NT2/D1 (cell line): ENCODE data around the gene GPR156.
"Not testable (repeated sequence)": the region's sequence is repeated elsewhere in the genome, so short reads cannot be mapped to it uniquely, and the experiment has no call there.

Experiments used
- DNase-seq: peaks from one replicate; pipeline ENCODE4 v3.0.0-alpha.2; 2011; ENCODE audit warnings: low read depth, low spot score
- H3K27me3 ChIP-seq: 2 replicates; pipeline ENCODE4 v1.6.0; 2011; ENCODE audit warnings: mild to moderate bottlenecking; ENCODE audit not compliant: insufficient read length, insufficient read depth
- H3K36me3 ChIP-seq: 2 replicates; pipeline ENCODE4 v1.6.1; 2011; ENCODE audit warnings: mild to moderate bottlenecking, low read length, mixed read lengths; ENCODE audit not compliant: insufficient read depth, insufficient read length
- H3K4me1 ChIP-seq: 2 replicates; pipeline ENCODE4 v1.5.1; 2011; ENCODE audit not compliant: insufficient read depth, insufficient read length
- H3K4me3 ChIP-seq: 2 replicates; pipeline ENCODE4 v1.5.1; 2011; ENCODE audit warnings: low read depth; ENCODE audit not compliant: insufficient read length
- H3K9ac ChIP-seq: 2 replicates; pipeline ENCODE4 v1.6.0; 2011; ENCODE audit warnings: low read depth; ENCODE audit not compliant: insufficient read length
- H3K9me3 ChIP-seq: 2 replicates; pipeline ENCODE4 v1.5.1; 2011; ENCODE audit warnings: mild to moderate bottlenecking, low read length; ENCODE audit not compliant: insufficient read depth
- SUZ12 ChIP-seq: IDR thresholded peaks from 2 replicates; pipeline ENCODE4 v1.6.1; 2011; ENCODE audit not compliant: insufficient read length, insufficient read depth; ENCODE audit errors: extremely low read depth
- YY1 ChIP-seq: IDR thresholded peaks from 2 replicates; pipeline ENCODE4 v1.6.1; 2011; ENCODE audit not compliant: insufficient read length, insufficient read depth
- ZNF274 ChIP-seq: IDR thresholded peaks from 2 replicates; pipeline ENCODE4 v1.6.1; 2011; ENCODE audit warnings: mild to moderate bottlenecking, low read depth, low read length

Gene GPR156

DNA sequence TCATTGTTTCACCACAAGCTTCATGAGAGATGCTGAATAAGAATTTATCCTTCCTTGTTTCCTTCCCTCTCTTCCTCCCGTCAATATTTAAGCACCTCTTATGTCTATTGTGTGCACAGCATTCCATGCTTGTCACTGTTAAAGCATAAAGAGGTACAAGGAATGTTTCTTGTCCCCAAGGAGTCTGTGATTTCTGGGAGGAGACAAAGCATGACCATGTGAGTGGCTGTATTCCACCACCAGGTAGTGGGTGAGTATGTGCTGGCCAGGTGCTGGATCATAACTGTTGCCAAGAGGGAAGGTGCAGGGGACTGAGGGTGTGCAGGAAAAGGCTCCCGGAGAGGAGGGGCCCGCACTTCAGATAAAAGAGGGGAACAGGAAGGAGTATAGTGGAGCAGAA lies 127.9 kb downstream of the GPR156 start:
- Histone ChIP-seq H3K9ac (no peak overlapping the region), H3K4me1 (no peaks in the 10 kb centered on the region), H3K9me3 (peaks cover 24% of the 10 kb centered on the region), H3K36me3 (no peaks in the 10 kb centered on the region), H3K27me3 (no peaks in the 10 kb centered on the region), H3K4me3 (no peak overlapping the region)
- TF ChIP-seq YY1: no peak
- TF ChIP-seq ZNF274: no peak
- no peak for TF ChIP-seq SUZ12
- DNase-seq: no peak

DNA sequence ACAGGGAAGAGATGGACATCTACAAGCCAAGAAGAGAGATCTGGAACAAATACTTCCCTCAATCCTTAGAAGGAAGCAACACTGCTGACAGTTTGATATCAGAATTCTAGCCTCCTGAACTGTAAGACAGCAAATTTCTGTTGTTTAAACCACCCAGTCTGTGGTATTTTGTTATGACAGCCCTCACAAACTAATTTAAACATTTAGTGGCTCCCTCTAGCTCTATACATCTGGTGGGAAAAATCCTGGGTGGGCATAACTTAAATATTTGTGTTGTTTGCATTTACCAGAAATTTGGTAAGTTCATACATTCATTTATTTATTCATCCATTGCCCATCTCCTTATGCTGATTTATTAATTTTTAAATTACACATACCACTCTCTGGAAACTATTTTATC lies 128.3 kb downstream of the GPR156 start:
- no peak for TF ChIP-seq SUZ12
- TF ChIP-seq YY1: no peak
- TF ChIP-seq ZNF274: no peak
- Histone ChIP-seq H3K4me3 (no peak overlapping the region), H3K4me1 (no peaks in the 10 kb centered on the region), H3K27me3 (no peaks in the 10 kb centered on the region), H3K9ac (no peak overlapping the region), H3K36me3 (no peaks in the 10 kb centered on the region), H3K9me3 (peaks cover 24% of the 10 kb centered on the region)
- DNase-seq: no peak

DNA sequence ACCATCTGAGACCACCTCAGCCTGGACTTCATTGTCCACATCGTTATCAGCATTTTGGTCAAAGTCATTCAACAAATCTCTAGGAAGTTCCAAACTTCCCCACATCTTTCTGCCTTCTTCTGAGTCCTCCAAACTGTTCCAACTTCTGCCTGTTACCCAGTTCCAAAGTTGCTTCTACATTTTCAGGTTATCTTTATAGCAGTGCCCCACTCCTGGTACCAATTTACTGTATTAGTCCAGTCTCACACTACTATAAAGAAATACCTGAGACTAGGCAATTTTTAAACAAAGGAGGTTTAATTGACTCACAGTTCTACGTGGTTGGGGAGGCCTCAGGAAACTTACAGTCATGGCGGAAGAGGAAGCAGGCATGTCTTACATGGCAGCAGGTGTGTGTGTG lies 129.3 kb downstream of the GPR156 start:
- H3K4me1 ChIP-seq, H3K36me3 ChIP-seq, H3K4me3 ChIP-seq: not testable (repeated sequence)

DNA sequence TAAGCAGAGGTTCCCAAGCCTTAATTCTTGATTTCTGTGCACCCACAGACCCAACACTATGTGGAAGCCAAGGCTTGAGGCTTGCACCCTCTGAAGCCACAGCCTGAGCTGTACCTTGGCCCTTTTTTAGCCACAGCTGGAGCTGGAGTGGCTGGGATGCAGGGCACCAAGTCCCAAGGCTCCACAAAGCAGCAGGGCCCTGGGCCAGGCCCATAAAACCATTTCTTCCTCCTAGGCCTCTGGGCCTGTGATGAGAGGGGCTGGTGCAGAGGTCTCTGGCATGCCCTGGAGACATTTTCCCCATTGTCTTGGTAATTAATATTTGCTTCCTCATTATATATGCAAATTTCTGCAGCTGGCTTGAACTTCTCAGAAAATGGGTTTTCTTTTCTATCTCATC lies 129.9 kb downstream of the GPR156 start:
- no peaks in the 10 kb centered on the region for H3K4me1 ChIP-seq
- no peaks in the 10 kb centered on the region for H3K36me3 ChIP-seq
- H3K9me3 ChIP-seq: peaks cover 24% of the 10 kb centered on the region
- DNase-seq: no peak
- TF ChIP-seq ZNF274 (no peak), SUZ12 (no peak), YY1 (no peak)
- H3K4me3 ChIP-seq: no peak overlapping the region
- H3K9ac ChIP-seq: no peak overlapping the region
- no peaks in the 10 kb centered on the region for H3K27me3 ChIP-seq

More for the DNA sequence above, 129.3 kb downstream of the GPR156 start:
- H3K27me3 ChIP-seq, H3K9ac ChIP-seq, DNase-seq: not testable (repeated sequence)
- peaks cover 24% of the 10 kb centered on the region for H3K9me3 ChIP-seq

DNA sequence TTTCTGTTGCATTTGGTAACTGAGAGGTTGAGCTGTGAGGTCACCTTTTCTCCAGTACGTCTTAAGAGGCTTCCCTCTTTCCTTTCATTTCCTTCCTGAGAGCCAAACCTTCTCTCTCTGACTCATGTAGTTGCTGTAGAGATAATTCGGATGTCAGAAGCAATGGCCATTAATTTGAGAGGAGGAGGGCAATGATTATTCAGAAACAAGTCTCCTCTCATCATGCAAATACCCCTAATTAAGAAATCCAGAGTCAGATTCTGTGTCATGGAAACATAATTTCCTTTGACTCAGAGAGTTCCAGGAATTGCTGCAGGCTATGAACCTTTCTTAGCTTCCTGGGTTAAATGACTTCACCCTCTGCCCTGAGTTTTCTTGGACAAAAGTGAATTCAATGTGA lies 131.7 kb downstream of the GPR156 start:
- Histone ChIP-seq H3K4me3 (no peak overlapping the region), H3K36me3 (no peaks in the 10 kb centered on the region), H3K9me3 (peaks cover 24% of the 10 kb centered on the region), H3K9ac (no peak overlapping the region), H3K4me1 (no peaks in the 10 kb centered on the region), H3K27me3 (no peaks in the 10 kb centered on the region)
- DNase-seq: no peak
- no peak for TF ChIP-seq ZNF274
- TF ChIP-seq SUZ12: no peak

DNA sequence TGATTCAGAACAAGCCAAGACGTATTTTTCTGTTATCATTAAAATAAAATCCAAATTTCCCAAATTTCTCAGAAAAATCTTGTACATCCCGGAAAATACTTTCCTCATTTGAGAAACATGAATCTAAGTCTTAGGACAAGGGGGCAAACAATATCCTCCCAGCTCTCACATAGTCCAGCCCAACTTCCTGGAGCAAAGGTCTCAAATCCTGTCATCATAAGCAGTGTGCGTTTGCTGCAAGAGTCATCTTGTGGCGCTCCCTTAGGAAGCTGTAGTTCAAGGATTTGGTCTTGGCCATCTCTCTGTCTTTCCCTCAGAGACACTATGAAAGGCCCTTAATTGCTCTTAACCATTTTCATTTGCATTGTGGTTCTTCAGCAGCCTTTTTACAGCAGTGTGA lies 133.2 kb downstream of the GPR156 start:
- no peaks in the 10 kb centered on the region for H3K27me3 ChIP-seq
- DNase-seq: no peak
- H3K36me3 ChIP-seq: no peaks in the 10 kb centered on the region
- TF ChIP-seq ZNF274: no peak
- TF ChIP-seq SUZ12: no peak
- peaks cover 24% of the 10 kb centered on the region for H3K9me3 ChIP-seq
- H3K9ac ChIP-seq: no peak overlapping the region
- no peak overlapping the region for H3K4me3 ChIP-seq
- no peaks in the 10 kb centered on the region for H3K4me1 ChIP-seq

DNA sequence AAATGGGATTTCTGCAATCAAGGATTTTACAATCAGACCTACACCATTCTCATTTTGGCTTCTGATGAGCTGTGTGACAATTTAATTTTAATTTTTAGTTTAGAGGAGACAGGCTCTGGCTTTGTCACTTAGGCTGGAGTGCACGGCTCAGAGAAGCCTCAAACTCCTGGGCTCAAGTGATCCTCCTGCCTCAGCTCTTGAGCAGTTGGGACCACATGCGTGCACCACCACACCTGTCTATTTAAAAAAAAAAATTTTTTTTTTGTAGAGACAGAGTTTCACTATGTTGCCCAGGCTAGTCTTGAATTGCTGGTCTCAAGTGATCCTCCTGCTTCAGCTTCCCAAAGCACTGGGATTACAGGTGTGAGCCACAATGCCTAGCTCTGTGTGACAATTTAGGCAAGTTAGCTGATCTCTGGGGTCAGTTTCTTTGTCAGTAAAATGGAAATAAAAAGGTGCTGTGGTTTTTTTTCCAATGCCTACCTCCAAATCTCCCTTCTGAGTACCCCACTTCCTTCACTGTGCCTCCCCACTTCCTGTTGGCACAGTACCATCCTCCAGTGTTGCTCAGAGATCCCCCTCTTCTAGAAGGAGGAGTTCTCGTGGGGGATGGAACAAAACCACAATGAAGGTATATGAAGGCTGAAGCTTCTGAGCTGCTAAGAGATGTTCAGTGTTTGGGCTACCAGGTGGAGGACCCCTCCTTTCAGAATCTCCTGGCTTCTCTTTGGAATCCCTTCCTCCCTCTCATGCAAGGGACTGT lies 136.7 kb downstream of the GPR156 start:
- peaks cover 3% of the 10 kb centered on the region for H3K4me1 ChIP-seq
- H3K9ac ChIP-seq: no peak overlapping the region

More for the DNA sequence above, 136.7 kb downstream of the GPR156 start:
- H3K27me3 ChIP-seq: no peaks in the 10 kb centered on the region
- H3K4me3 ChIP-seq: no peak overlapping the region
- no peak for TF ChIP-seq YY1
- TF ChIP-seq SUZ12: no peak
- TF ChIP-seq ZNF274: no peak
- no peaks in the 10 kb centered on the region for H3K9me3 ChIP-seq
- DNase-seq: no peak
- H3K36me3 ChIP-seq: no peaks in the 10 kb centered on the region
